Stimulated activated naive CD4-positive, alpha-beta T cell (primary cell): ENCODE data around the gene PPIB.
"Not testable (repeated sequence)": the region's sequence is repeated elsewhere in the genome, so short reads cannot be mapped to it uniquely, and the experiment has no call there.

Experiments used
- DNase-seq, 6 experiments: peaks; one replicate each; lab custom pipeline; 2025; lab: John Stamatoyannopoulos, UW

PPIB gene

DNA sequence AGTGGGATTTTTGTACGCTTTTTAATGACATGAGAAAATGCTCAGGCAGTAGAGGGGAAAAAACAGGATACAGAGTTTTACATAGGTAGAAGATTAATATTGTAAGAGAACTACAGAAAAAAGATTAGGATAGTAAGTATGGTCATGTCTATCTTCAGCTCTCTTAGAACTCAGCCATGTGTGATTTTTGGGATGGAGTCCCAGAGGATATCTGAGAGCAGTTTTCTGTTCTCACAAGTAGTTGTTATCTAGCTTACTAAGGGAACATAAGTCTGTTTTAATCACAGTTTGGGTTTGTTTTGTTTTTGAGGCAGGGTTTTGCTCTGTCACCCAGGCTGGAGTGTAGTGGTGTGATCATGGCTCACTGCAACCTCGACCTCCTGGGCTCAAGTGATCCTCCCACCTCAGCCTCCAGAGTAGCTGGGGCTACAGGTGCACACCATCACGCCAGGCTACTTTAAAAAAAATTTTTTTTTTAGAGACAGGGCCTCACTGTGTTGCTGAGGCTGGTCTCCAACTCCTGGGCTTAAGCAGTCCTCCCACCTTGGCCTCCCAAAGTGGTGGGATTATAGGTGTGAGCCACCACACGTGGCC, 52.6 kb downstream of the PPIB start:
- DNase-seq, result not testable (repeated sequence)

DNA sequence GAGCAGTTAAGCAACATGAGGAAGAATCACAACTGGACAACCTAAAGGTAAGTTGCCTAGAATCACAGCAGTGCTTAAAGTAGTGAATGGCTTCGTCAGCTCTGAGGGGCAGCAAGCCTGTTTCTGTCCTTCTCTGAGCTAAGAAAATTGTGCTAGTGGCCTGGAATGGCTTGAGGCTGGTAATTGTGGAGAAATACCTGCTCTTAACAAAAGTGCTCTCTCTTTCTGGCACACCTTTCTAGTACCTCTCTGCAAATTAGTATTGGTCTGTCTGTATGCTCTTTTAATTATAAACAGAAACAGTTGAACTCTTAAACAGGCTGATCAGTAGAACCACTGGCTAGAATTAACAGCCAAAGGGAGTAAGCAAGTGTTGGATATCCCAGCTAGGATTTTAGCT, 55.5 kb downstream of the PPIB start:
- DNase-seq, result no peak
